ENCODE results near the gene ARHGDIA.
A peak's percentile ranks its signal among the peaks of the same experiment; 100 is the strongest.

Gene ARHGDIA

DNA sequence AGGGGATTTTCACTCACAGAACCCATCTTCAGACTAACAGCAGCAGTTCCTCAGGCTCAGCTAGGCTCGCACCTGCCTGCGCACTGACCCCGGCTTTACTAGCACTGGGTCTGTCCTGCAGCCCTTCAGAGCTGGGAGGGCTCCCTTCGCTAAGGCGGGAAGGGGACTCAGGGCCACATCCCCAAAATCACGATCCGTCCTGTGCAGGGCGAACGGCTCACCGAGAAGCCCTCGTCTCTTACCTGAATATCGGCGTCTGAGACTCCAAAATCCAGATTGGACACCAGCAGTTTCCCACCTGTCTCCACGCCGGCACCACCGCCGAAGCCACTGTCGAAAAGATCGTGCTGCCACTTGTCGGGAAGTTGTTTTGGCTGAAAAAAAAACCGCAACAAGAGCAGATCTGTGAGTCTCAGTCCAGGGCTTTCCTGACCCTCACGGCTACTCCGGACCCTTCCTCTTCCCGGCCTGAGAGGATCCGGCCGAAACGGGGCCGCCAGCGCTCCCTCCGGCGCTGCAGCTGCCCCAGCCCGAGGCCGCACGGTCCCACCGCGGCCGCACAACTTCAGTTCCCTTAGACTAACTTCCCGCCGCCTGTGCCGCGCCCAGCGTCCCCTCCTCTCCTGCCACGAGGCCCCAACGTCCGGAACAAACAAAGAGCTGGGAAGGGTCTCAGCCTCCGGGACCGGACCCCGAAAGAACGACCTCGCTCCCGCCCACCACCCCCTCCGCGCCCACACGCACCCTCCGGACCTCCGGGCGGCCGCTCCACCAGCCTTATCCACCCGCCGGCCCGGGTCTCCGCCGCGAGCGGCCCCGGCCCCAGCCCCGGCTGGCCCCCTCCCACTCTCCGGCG lies 19.5 kb upstream of the ARHGDIA start:
- peak in 1 of 2 experiments; percentile 36 for DNase-seq (ENCODE audit: low read depth in 1 of 2, low spot score in 1 of 2)
- H3K27ac ChIP-seq (replicated peaks): peak overlapping the region; percentile 87

DNA sequence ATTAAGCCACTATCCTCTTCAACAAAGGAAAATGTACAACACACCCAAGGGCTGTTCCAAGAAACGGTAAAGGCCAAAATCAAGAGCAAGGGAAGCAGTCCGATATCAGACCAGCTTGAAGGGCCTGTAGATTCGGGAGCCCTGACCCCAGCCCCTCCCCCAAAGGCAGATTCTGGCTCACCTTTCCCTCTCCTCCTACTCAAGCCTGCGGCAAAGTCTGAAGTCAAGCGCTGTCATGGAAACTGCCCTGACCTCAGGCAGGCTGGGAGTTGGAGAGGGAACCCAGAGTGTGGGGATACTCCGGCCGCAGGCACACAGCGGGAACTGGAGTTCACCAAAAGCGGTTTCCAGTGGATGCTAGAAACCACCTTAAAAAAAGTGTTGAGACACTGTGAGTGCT lies 18.5 kb upstream of the ARHGDIA start:
- peak overlapping the region; percentile 87 for H3K27ac ChIP-seq (replicated peaks)

More for the DNA sequence above, 19.5 kb upstream of the ARHGDIA start:
- TF ChIP-seq GABPA (IDR thresholded peaks at IDR 0.05; ENCODE audit: low read depth) (no peak), POLR2AphosphoS5 (IDR thresholded peaks at IDR 0.05; ENCODE audit: low read depth) (no peak; the same call in none of the 2 replicates), SPI1 (IDR thresholded peaks at IDR 0.05; ENCODE audit: borderline replicate concordance, low read depth) (no peak)
- TF ChIP-seq, protein P1, sequence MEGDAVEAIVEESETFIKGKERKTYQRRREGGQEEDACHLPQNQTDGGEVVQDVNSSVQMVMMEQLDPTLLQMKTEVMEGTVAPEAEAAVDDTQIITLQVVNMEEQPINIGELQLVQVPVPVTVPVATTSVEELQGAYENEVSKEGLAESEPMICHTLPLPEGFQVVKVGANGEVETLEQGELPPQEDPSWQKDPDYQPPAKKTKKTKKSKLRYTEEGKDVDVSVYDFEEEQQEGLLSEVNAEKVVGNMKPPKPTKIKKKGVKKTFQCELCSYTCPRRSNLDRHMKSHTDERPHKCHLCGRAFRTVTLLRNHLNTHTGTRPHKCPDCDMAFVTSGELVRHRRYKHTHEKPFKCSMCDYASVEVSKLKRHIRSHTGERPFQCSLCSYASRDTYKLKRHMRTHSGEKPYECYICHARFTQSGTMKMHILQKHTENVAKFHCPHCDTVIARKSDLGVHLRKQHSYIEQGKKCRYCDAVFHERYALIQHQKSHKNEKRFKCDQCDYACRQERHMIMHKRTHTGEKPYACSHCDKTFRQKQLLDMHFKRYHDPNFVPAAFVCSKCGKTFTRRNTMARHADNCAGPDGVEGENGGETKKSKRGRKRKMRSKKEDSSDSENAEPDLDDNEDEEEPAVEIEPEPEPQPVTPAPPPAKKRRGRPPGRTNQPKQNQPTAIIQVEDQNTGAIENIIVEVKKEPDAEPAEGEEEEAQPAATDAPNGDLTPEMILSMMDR (IDR thresholded peaks at IDR 0.05; ENCODE audit: insufficient read depth, low read length): no peak
- TF ChIP-seq, protein P2, sequence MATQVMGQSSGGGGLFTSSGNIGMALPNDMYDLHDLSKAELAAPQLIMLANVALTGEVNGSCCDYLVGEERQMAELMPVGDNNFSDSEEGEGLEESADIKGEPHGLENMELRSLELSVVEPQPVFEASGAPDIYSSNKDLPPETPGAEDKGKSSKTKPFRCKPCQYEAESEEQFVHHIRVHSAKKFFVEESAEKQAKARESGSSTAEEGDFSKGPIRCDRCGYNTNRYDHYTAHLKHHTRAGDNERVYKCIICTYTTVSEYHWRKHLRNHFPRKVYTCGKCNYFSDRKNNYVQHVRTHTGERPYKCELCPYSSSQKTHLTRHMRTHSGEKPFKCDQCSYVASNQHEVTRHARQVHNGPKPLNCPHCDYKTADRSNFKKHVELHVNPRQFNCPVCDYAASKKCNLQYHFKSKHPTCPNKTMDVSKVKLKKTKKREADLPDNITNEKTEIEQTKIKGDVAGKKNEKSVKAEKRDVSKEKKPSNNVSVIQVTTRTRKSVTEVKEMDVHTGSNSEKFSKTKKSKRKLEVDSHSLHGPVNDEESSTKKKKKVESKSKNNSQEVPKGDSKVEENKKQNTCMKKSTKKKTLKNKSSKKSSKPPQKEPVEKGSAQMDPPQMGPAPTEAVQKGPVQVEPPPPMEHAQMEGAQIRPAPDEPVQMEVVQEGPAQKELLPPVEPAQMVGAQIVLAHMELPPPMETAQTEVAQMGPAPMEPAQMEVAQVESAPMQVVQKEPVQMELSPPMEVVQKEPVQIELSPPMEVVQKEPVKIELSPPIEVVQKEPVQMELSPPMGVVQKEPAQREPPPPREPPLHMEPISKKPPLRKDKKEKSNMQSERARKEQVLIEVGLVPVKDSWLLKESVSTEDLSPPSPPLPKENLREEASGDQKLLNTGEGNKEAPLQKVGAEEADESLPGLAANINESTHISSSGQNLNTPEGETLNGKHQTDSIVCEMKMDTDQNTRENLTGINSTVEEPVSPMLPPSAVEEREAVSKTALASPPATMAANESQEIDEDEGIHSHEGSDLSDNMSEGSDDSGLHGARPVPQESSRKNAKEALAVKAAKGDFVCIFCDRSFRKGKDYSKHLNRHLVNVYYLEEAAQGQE (IDR thresholded peaks at IDR 0.05; ENCODE audit: insufficient replicate concordance, low read depth): no peak
- H3K4me3 ChIP-seq (replicated peaks; ENCODE audit: insufficient read depth, low read length): peak overlapping the region; percentile 85
- H3K27me3 ChIP-seq (ENCODE audit: insufficient read depth, poor library complexity, severe bottlenecking): no peaks in the 10 kb centered on the region

DNA sequence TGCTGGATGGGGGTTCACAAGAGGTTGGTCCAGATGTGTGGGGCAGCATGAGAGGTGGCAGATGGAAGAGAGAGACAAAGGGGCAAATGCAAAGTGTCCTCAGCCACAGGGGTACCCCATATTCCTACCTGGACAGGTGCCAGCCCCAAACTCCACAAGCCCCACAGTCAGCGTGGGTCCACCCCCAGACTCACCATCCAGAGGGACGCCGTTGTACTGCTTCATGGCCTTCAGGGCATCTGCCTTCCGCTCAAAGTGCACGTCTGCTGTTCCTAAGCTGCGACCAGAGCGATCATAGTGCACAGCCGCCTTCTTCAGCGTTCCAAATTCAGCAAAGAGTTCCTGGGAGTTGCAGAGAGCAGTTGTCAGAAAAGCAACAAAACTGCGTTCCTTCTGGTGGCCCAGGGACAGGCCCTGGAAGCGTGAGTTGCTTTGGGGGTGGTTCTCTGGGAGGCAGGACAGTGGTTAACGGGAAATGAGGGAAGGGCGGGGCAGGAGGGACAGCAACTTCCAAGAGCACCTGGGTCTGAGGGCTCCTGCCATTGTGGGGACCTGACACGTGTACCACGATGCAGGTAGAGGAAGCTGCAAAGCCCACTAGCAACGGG lies 18.0 kb upstream of the ARHGDIA start:
- no peak overlapping the region for H3K27ac ChIP-seq (replicated peaks)
- DNase-seq (ENCODE audit: low read depth in 1 of 2, low spot score in 1 of 2): no peak
- no peaks in the 10 kb centered on the region for H3K27me3 ChIP-seq (ENCODE audit: insufficient read depth, poor library complexity, severe bottlenecking)
- TF ChIP-seq, protein P2 (IDR thresholded peaks at IDR 0.05; ENCODE audit: insufficient replicate concordance, low read depth): no peak
- no peak for TF ChIP-seq POLR2AphosphoS5 (IDR thresholded peaks at IDR 0.05; ENCODE audit: low read depth)
- TF ChIP-seq SPI1 (IDR thresholded peaks at IDR 0.05; ENCODE audit: borderline replicate concordance, low read depth): no peak
- TF ChIP-seq, protein P1 (IDR thresholded peaks at IDR 0.05; ENCODE audit: insufficient read depth, low read length): no peak
- no peak for TF ChIP-seq GABPA (IDR thresholded peaks at IDR 0.05; ENCODE audit: low read depth)
- H3K4me3 ChIP-seq (replicated peaks; ENCODE audit: insufficient read depth, low read length): no peak overlapping the region

More for the DNA sequence above, 18.5 kb upstream of the ARHGDIA start:
- DNase-seq (ENCODE audit: low read depth in 1 of 2, low spot score in 1 of 2): no peak
- Histone ChIP-seq H3K27me3 (ENCODE audit: insufficient read depth, poor library complexity, severe bottlenecking) (no peaks in the 10 kb centered on the region), H3K4me3 (replicated peaks; ENCODE audit: insufficient read depth, low read length) (no peak overlapping the region)
- TF ChIP-seq POLR2AphosphoS5 (IDR thresholded peaks at IDR 0.05; ENCODE audit: low read depth): no peak
- no peak for TF ChIP-seq GABPA (IDR thresholded peaks at IDR 0.05; ENCODE audit: low read depth)
- TF ChIP-seq SPI1 (IDR thresholded peaks at IDR 0.05; ENCODE audit: borderline replicate concordance, low read depth): no peak
- TF ChIP-seq, protein P2 (IDR thresholded peaks at IDR 0.05; ENCODE audit: insufficient replicate concordance, low read depth): no peak
- TF ChIP-seq, protein P1 (IDR thresholded peaks at IDR 0.05; ENCODE audit: insufficient read depth, low read length): no peak

Measured in HL-60 (cell line).